ENCODE data around the gene PLEKHA6.

Gene PLEKHA6

GRCh38 chr1:204204944-204205343, 154.8 kb downstream of the PLEKHA6 start:
- DNase-seq, result no peak

- no peak for DNase-seq
These were observed 156.4 kb downstream of the PLEKHA6 start for GRCh38 chr1:204203206-204203767.

- DNase-seq, result no peak
These were observed 157.2 kb downstream of the PLEKHA6 start for GRCh38 chr1:204202481-204202880.

- DNase-seq, result no peak
These were observed 158.2 kb downstream of the PLEKHA6 start for GRCh38 chr1:204201348-204202040.

GRCh38 chr1:204199579-204199978, 160.2 kb downstream of the PLEKHA6 start:
- DNase-seq, result no peak

GRCh38 chr1:204198348-204199340, 161.1 kb downstream of the PLEKHA6 start:
- peak; percentile 83 for DNase-seq

GRCh38 chr1:204197068-204197467, 162.7 kb downstream of the PLEKHA6 start:
- no peak for DNase-seq

- no peak for DNase-seq
These were observed 163.5 kb downstream of the PLEKHA6 start, which contains the start of gene KISS1 for GRCh38 chr1:204196068-204196795. Gene KISS1 (minus strand): TSS chr1:204196491. CDS start chr1:204192876, 3,615 bp downstream.

GRCh38 chr1:204194771-204195170, 165.0 kb downstream of the PLEKHA6 start:
- no peak for DNase-seq

- no peak for DNase-seq
These were observed 165.6 kb downstream of the PLEKHA6 start for GRCh38 chr1:204194080-204194479.

GRCh38 chr1:204192589-204193352, 167.0 kb downstream of the PLEKHA6 start:
- no peak for DNase-seq

GRCh38 chr1:204192046-204192445, 167.7 kb downstream of the PLEKHA6 start:
- DNase-seq, result no peak

- no peak for DNase-seq
These were observed 168.3 kb downstream of the PLEKHA6 start for GRCh38 chr1:204191456-204191855.

- peak; percentile 21 for DNase-seq
These were observed 169.2 kb downstream of the PLEKHA6 start for GRCh38 chr1:204190212-204191211.

GRCh38 chr1:204188959-204189639, 170.6 kb downstream of the PLEKHA6 start:
- DNase-seq, result no peak

GRCh38 chr1:204186597-204186996, 173.1 kb downstream of the PLEKHA6 start:
- no peak for DNase-seq

GRCh38 chr1:204181116-204181515, 178.6 kb downstream of the PLEKHA6 start:
- no peak for DNase-seq

GRCh38 chr1:204180133-204180532, 179.6 kb downstream of the PLEKHA6 start:
- DNase-seq, result no peak

- DNase-seq, result no peak
These were observed 181.0 kb downstream of the PLEKHA6 start for GRCh38 chr1:204178487-204179281.

Measured in fibroblast of skin of back (primary cell).